ENCODE results near the gene PAFAH1B1. TPM values are rescaled to one million over a fixed set of nuclear protein-coding genes. Genes with fewer than 3 reads are reported as not detected.
A peak's percentile ranks its signal among the peaks of the same experiment; 100 is the strongest.

The PAFAH1B1 gene
- total and polyA plus RNA-seq, 11 donors = 32.6 to 154 (median 118) TPM

GRCh38 chr17:2684549-2684948, 91.1 kb downstream of the PAFAH1B1 start:
- Histone ChIP-seq H3K4me1 (peaks cover 0 to 39% (median 23%) of the 10 kb centered on the region in 12 donors), H3K36me3 (peaks cover 3 to 62% (median 51%) of the 10 kb centered on the region in 9 donors), H3K9me3 (no peaks in the 10 kb centered on the region), H3K27me3 (no peaks in the 10 kb centered on the region), H3K27ac (no peak overlapping the region), H3K4me3 (no peak overlapping the region)
- no peak for TF ChIP-seq POLR2A (IDR thresholded peaks at IDR 0.05)
- intact Hi-C loops (cut with DNase I) = loop anchor here in 4 of 10 donors (10.0 kb wide), 4 partner anchors 90 to 300 kb away; partner anchors contain the start of genes METTL16 (in 3 of the 4) and PAFAH1B1 (in 1 of the 4)
- DNase-seq (no peak), ATAC-seq (no peak)
- whole genome bisulfite sequencing, 4 donors = 89 to 92% (median 91%) methylated on average over 18 of the region's 18 CpGs

DNA sequence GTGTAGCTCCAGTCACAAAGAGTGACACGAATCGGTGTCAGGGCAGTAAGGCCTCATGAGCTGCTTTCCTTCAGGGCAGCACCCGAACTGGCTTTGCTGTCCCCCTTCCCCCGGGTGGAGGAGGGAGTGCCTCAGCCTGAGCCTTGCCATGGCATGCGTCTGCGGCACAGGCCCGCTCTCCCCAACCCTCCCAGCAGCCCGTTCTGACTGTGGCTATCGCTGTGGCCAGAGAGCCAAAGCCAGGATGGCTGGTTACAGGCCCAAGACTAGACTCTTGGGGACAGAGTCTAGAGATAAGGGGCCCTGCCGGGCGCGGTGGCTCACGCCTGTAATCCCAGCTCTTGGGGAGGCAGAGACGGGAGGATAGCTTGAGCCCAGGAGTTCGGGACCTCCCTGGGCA, 92.2 kb downstream of the PAFAH1B1 start:
- intact Hi-C loops (cut with DNase I) = loop anchor here in 4 of 10 donors (10.0 kb wide), 4 partner anchors 91 to 301 kb away; partner anchors contain the start of genes METTL16 (in 3 of the 4) and PAFAH1B1 (in 1 of the 4)
- Histone ChIP-seq H3K27ac (peak overlapping the region in 4 of 12 donors; percentile 2 to 81 (median 39)), H3K9me3 (no peaks in the 10 kb centered on the region), H3K4me1 (peaks cover 0 to 51% (median 24%) of the 10 kb centered on the region in 12 donors), H3K36me3 (peaks cover 3 to 58% (median 47%) of the 10 kb centered on the region in 9 donors), H3K4me3 (no peak overlapping the region), H3K27me3 (no peaks in the 10 kb centered on the region)
- peak in 1 of 4 donors; percentile 9 for ATAC-seq
- peak in 3 of 5 donors; percentile 13 to 38 (median 22) for DNase-seq
- 66 to 83% (median 76%) methylated on average over 14 to 15 of the region's 15 CpGs for WGBS, 4 donors
- TF ChIP-seq POLR2A (IDR thresholded peaks at IDR 0.05) = no peak
- TF ChIP-seq, protein P1, sequence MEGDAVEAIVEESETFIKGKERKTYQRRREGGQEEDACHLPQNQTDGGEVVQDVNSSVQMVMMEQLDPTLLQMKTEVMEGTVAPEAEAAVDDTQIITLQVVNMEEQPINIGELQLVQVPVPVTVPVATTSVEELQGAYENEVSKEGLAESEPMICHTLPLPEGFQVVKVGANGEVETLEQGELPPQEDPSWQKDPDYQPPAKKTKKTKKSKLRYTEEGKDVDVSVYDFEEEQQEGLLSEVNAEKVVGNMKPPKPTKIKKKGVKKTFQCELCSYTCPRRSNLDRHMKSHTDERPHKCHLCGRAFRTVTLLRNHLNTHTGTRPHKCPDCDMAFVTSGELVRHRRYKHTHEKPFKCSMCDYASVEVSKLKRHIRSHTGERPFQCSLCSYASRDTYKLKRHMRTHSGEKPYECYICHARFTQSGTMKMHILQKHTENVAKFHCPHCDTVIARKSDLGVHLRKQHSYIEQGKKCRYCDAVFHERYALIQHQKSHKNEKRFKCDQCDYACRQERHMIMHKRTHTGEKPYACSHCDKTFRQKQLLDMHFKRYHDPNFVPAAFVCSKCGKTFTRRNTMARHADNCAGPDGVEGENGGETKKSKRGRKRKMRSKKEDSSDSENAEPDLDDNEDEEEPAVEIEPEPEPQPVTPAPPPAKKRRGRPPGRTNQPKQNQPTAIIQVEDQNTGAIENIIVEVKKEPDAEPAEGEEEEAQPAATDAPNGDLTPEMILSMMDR (IDR thresholded peaks at IDR 0.05) = no peak

DNA sequence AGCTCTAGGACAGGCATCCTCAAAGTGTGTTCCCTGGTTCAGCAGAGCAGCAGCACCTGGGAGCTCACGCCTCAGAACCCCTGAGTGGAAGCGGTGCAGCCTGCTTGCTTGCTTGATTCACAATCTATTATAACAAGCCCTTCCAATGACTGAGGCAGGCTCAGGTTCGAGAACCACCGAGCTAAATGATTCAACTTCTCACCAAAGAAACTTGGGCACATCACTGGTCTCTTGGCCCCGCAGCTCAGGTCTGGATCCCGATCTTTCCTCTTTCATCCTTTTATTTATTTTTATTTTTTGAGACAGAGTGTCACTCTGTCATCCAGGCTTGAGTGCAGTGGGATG, 93.6 kb downstream of the PAFAH1B1 start:
- no peaks in the 10 kb centered on the region for H3K9me3 ChIP-seq
- H3K4me3 ChIP-seq = no peak overlapping the region
- ATAC-seq (no peak), DNase-seq (no peak)
- WGBS, 4 donors = 79 to 92% (median 85%) methylated on average over 6 of the region's 6 CpGs
- peaks cover 0 to 56% (median 45%) of the 10 kb centered on the region in 9 donors for H3K36me3 ChIP-seq
- H3K27me3 ChIP-seq = no peaks in the 10 kb centered on the region
- intact Hi-C loops (cut with DNase I) = loop anchor here in 4 of 10 donors (10.0 kb wide), 4 partner anchors 92 to 302 kb away; partner anchors contain the start of genes METTL16 (in 3 of the 4) and PAFAH1B1 (in 1 of the 4)
- H3K27ac ChIP-seq = peak overlapping the region in 10 of 12 donors; percentile 2 to 81 (median 24)
- peaks cover 0 to 52% (median 24%) of the 10 kb centered on the region in 12 donors for H3K4me1 ChIP-seq
- TF ChIP-seq POLR2A (IDR thresholded peaks at IDR 0.05) = no peak
- TF ChIP-seq, protein P1 (IDR thresholded peaks at IDR 0.05) = no peak

DNA sequence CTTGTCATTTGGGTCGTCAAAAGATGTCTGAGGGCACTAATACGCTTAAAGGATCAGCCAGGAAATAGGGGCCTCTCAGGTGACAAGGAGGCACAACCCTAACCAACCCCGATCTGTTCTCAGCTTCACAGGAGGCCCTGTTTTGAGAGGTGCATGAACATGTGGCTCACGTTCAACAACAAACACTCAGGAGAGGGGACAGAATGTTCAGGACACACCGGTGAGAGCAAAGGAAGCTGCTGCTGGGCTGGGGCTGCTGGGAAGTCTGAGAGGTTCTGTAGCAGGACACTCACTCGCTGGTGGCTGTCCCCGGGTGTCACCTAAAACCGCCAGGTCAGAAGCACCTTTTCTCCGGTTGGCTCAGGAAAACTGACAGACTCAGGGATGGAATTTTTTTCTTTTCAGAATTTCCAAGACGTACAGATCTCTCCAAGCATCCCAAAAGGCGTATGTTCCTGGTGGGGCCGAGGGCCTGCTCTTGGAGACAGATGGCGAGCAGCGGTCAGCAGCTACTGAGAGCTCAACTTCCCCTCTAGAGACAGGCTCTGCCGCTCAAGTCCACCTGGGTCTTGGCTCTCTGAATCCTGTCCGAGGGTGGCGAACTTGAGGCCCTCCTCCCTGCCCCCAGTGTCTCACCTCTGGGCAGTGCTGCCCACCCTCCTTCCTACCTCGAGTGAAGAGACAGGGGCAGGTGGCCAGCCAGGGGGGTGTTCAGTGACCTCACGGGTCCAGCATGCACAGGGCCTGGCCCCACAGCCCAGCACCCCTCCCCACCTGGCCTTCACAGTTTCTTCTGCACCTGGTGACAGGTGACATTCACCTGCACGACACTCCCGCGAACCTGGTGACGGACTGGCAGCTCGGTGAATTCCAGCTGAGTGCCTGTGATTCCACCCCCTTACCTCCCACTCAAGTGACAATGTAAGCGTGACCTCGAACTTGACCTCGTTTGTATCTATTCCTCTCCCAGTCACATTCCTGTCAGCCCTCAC, 95.2 kb downstream of the PAFAH1B1 start:
- H3K27ac ChIP-seq = peak overlapping the region in 10 of 12 donors; percentile 5 to 81 (median 28)
- TF ChIP-seq POLR2A (IDR thresholded peaks at IDR 0.05) = no peak
- TF ChIP-seq, protein P1 (IDR thresholded peaks at IDR 0.05) = no peak
- peak; percentile 19 to 42 (median 24) for ATAC-seq
- intact Hi-C loops (cut with DNase I) = loop anchor here in 4 of 10 donors (10.0 kb wide), 4 partner anchors 94 to 304 kb away; partner anchors contain the start of genes METTL16 (in 3 of the 4) and PAFAH1B1 (in 1 of the 4)
- H3K27me3 ChIP-seq = no peaks in the 10 kb centered on the region
- WGBS, 4 donors = 50 to 62% (median 56%) methylated on average over 25 to 27 of the region's 27 CpGs
- no peaks in the 10 kb centered on the region for H3K9me3 ChIP-seq
- peaks cover 0 to 52% (median 24%) of the 10 kb centered on the region in 12 donors for H3K4me1 ChIP-seq
- H3K36me3 ChIP-seq = peaks cover 0 to 56% (median 46%) of the 10 kb centered on the region in 9 donors
- DNase-seq = peak in 3 of 5 donors; percentile 16 to 64 (median 33)
- no peak overlapping the region for H3K4me3 ChIP-seq

Data from heart left ventricle (tissue), 16 donors.